Lung (tissue), 12 donors: ENCODE data around the gene HIRIP3. TPM values are rescaled to one million over a fixed set of nuclear protein-coding genes. Genes with fewer than 3 reads are reported as not detected.

Source experiments
- ATAC-seq: fragments of 200-7000 bp; cut with Tn5 transposase; one replicate; pipeline ENCODE4 v1.9.1; 2020; ENCODE audit warnings: moderate number of reproducible peaks; ENCODE audit not compliant: insufficient read depth, low FRiP score
- DNase-seq, 3 donors: peaks; one replicate each; pipeline ENCODE4 v3.0.0-alpha.2; 2013 to 2017
- H3K27ac ChIP-seq, 2 donors: one replicate each; pipeline ENCODE4 v1.5.1; 2013; ENCODE audit warnings: mild to moderate bottlenecking in 2 of 2, moderate library complexity in 2 of 2, control low read depth in 1 of 2, inconsistent platforms in 1 of 2, low read depth in 1 of 2, low read length in 1 of 2
- H3K27me3 ChIP-seq, 3 donors: one replicate each; pipeline ENCODE4 v1.5.1; 2013; ENCODE audit warnings: low read length in 2 of 3; ENCODE audit not compliant: control insufficient read depth in 3 of 3, insufficient read depth in 3 of 3
- H3K36me3 ChIP-seq, 4 donors: one replicate each; pipeline ENCODE4 v1.5.1; 2013; ENCODE audit warnings: low read length in 4 of 4, mild to moderate bottlenecking in 1 of 4, moderate library complexity in 1 of 4; ENCODE audit not compliant: control insufficient read depth in 4 of 4, insufficient read depth in 4 of 4
- H3K4me1 ChIP-seq, 5 donors: one replicate each; pipeline ENCODE4 v1.5.1; 2013; ENCODE audit warnings: low read length in 5 of 5, mild to moderate bottlenecking in 2 of 5, moderate library complexity in 1 of 5; ENCODE audit not compliant: control insufficient read depth in 5 of 5, insufficient read depth in 5 of 5
- H3K4me3 ChIP-seq: one replicate; pipeline ENCODE4 v1.5.1; 2013; ENCODE audit warnings: mild to moderate bottlenecking, control low read depth, moderate library complexity
- H3K9ac ChIP-seq, 2 donors: one replicate each; pipeline ENCODE4 v1.5.1; 2013; ENCODE audit warnings: low read length in 2 of 2, control low read depth in 1 of 2; ENCODE audit not compliant: insufficient read depth in 1 of 2
- H3K9me3 ChIP-seq, 4 donors: one replicate each; pipeline ENCODE4 v1.5.1; 2013; ENCODE audit warnings: low read length in 3 of 4, mild to moderate bottlenecking in 1 of 4, moderate library complexity in 1 of 4; ENCODE audit not compliant: control insufficient read depth in 4 of 4, insufficient read depth in 3 of 4
- CTCF ChIP-seq: IDR thresholded peaks from 2 replicates; pipeline ENCODE4 v1.5.1; 2012; ENCODE audit warnings: mild to moderate bottlenecking; ENCODE audit errors: control extremely low read depth, extremely low read depth
- WGBS, 2 donors: extraction: QIAGEN DNeasy Blood & Tissue Kit; methylation state at CpG; one replicate each; pipeline ENCODE4 v1.1.7; 2013; 5-methylcytosine and 5-hydroxymethylcytosine counted together
- polyA plus RNA-seq, 2 donors: library from polyadenylated mRNA; stranded (reverse); fragments of 200-250 nt; gene quantifications; one replicate each; pipeline ENCODE4 v1.2.1, GENCODE V29; 2013
- total RNA-seq, 2 donors: library from RNA; depleted of rRNA in 1 of 2; stranded (reverse); fragments of >200 nt in 1 of 2; gene quantifications; one replicate each; pipeline ENCODE4 v1.2.1, GENCODE V29; 2014 to 2021
- donor health status: control.
- donor health status: control.
- donor health status: Bipolar disorder and iron deficiency.
- donor health status: healthy.
- donor health status: DM: yes; HTN: yes; CAD: no.

HIRIP3 gene
- total and polyA plus RNA-seq, 4 donors = 13.1 to 22.7 (median 17.7) TPM

GRCh38 chr16:30005341-30006094 lies 10.1 kb upstream of the HIRIP3 start:
- peak in 2 of 3 donors; percentile 24 to 39 for DNase-seq
- H3K9me3 ChIP-seq = peaks cover 0 to 3% (median 0%) of the 10 kb centered on the region in 4 donors
- no peak overlapping the region for H3K4me3 ChIP-seq
- peak; percentile 58 for ATAC-seq
- H3K9ac ChIP-seq = no peak overlapping the region
- peak; percentile 35 for TF ChIP-seq CTCF
- H3K27ac ChIP-seq = no peak overlapping the region
- peaks cover 0 to 23% (median 1%) of the 10 kb centered on the region in 4 donors for H3K36me3 ChIP-seq
- 56 to 65% methylated on average over 35 of the region's 35 CpGs for WGBS, 2 donors
- peaks cover 0 to 3% (median 0%) of the 10 kb centered on the region in 5 donors for H3K4me1 ChIP-seq
- peaks cover 3 to 14% (median 4%) of the 10 kb centered on the region in 3 donors for H3K27me3 ChIP-seq

GRCh38 chr16:30004811-30005242 lies 9.4 kb upstream of the HIRIP3 start:
- H3K27me3 ChIP-seq = peaks cover 0 to 7% (median 4%) of the 10 kb centered on the region in 3 donors
- H3K4me1 ChIP-seq = no peaks in the 10 kb centered on the region
- WGBS, 2 donors = 42% methylated on average over 8 to 11 of the region's 11 CpGs
- no peak overlapping the region for H3K4me3 ChIP-seq
- no peak for TF ChIP-seq CTCF
- peaks cover 0 to 3% (median 0%) of the 10 kb centered on the region in 4 donors for H3K9me3 ChIP-seq
- H3K27ac ChIP-seq = peak overlapping the region in 1 of 2 donors; percentile 26
- DNase-seq (no peak), ATAC-seq (no peak)
- no peak overlapping the region for H3K9ac ChIP-seq
- peaks cover 0 to 26% (median 1%) of the 10 kb centered on the region in 4 donors for H3K36me3 ChIP-seq

- Histone ChIP-seq H3K4me1 (no peaks in the 10 kb centered on the region), H3K27ac (peak overlapping the region in 1 of 2 donors; percentile 26), H3K9ac (no peak overlapping the region), H3K9me3 (peaks cover 0 to 2% (median 0%) of the 10 kb centered on the region in 4 donors), H3K36me3 (peaks cover 0 to 26% (median 1%) of the 10 kb centered on the region in 4 donors), H3K27me3 (peaks cover 0 to 4% (median 3%) of the 10 kb centered on the region in 3 donors), H3K4me3 (no peak overlapping the region)
- no peak for DNase-seq
- WGBS, 2 donors = 68 to 75% methylated on average over 17 to 19 of the region's 19 CpGs
- ATAC-seq = no peak
- no peak for TF ChIP-seq CTCF
Measured at GRCh38 chr16:30004424-30004776, 9.0 kb upstream of the HIRIP3 start.
